ENCODE data around the gene ADRA2C. TPM values are rescaled to one million over a fixed set of nuclear protein-coding genes. Genes with fewer than 3 reads are reported as not detected.

The ADRA2C gene
- polyA plus RNA-seq, 1 donor = 2.1 TPM

- no peak for DNase-seq (ENCODE audit: low read depth)
Observed at GRCh38 chr4:3733195-3733594, 33.0 kb upstream of the ADRA2C start.

GRCh38 chr4:3735196-3735595 lies 31.0 kb upstream of the ADRA2C start:
- no peak for DNase-seq (ENCODE audit: low read depth)

- DNase-seq (ENCODE audit: low read depth) = no peak
Observed at GRCh38 chr4:3736290-3736689, 29.9 kb upstream of the ADRA2C start.

GRCh38 chr4:3736806-3737205 lies 29.4 kb upstream of the ADRA2C start:
- DNase-seq (ENCODE audit: low read depth) = no peak

GRCh38 chr4:3739577-3739976 lies 26.6 kb upstream of the ADRA2C start:
- no peak for DNase-seq (ENCODE audit: low read depth)

- no peak for DNase-seq (ENCODE audit: low read depth)
Observed at GRCh38 chr4:3740256-3740655, 25.9 kb upstream of the ADRA2C start.

- DNase-seq (ENCODE audit: low read depth) = no peak
Observed at GRCh38 chr4:3741217-3742011, 24.8 kb upstream of the ADRA2C start.

- DNase-seq (ENCODE audit: low read depth) = no peak
Observed at GRCh38 chr4:3742610-3743009, 23.6 kb upstream of the ADRA2C start.

- DNase-seq (ENCODE audit: low read depth) = no peak
Observed at GRCh38 chr4:3744232-3744631, 22.0 kb upstream of the ADRA2C start.

GRCh38 chr4:3744901-3745300 lies 21.3 kb upstream of the ADRA2C start:
- DNase-seq (ENCODE audit: low read depth) = no peak

- no peak for DNase-seq (ENCODE audit: low read depth)
Observed at GRCh38 chr4:3745886-3746656, 20.1 kb upstream of the ADRA2C start.

- no peak for DNase-seq (ENCODE audit: low read depth)
Observed at GRCh38 chr4:3746701-3747580, 19.2 kb upstream of the ADRA2C start.

- DNase-seq (ENCODE audit: low read depth) = no peak
Observed at GRCh38 chr4:3747581-3747904, 18.6 kb upstream of the ADRA2C start.

GRCh38 chr4:3748136-3748898 lies 17.9 kb upstream of the ADRA2C start:
- DNase-seq (ENCODE audit: low read depth) = no peak

GRCh38 chr4:3749081-3749480 lies 17.1 kb upstream of the ADRA2C start:
- DNase-seq (ENCODE audit: low read depth) = no peak

- DNase-seq (ENCODE audit: low read depth) = no peak
Observed at GRCh38 chr4:3750334-3750733, 15.9 kb upstream of the ADRA2C start.

- no peak for DNase-seq (ENCODE audit: low read depth)
Observed at GRCh38 chr4:3752022-3752421, 14.2 kb upstream of the ADRA2C start.

- no peak for DNase-seq (ENCODE audit: low read depth)
Observed at GRCh38 chr4:3753726-3754412, 12.3 kb upstream of the ADRA2C start.

- no peak for DNase-seq (ENCODE audit: low read depth)
Observed at GRCh38 chr4:3756343-3757059, 9.7 kb upstream of the ADRA2C start.

GRCh38 chr4:3759236-3759635 lies 6.9 kb upstream of the ADRA2C start:
- DNase-seq (ENCODE audit: low read depth) = no peak

All from forelimb muscle (tissue), 1 donor.